Endothelial cell of umbilical vein (primary cell): ENCODE results near the gene BRSK2.

Source experiments
- CTCF ChIP-seq, 2 donors: IDR thresholded peaks; 1 replicate in 1 of 2; 2 replicates in 1 of 2; pipeline ENCODE4 v1.5.1; 2011; ENCODE audit warnings: low read length in 2 of 2, mild to moderate bottlenecking in 2 of 2, moderate library complexity in 2 of 2, control low read depth in 1 of 2, inconsistent platforms in 1 of 2, low read depth in 1 of 2; ENCODE audit not compliant: insufficient read depth in 1 of 2; ENCODE audit errors: extremely low read depth in 1 of 2
- EZH2 ChIP-seq: IDR thresholded peaks from 2 replicates; pipeline ENCODE4 v1.6.1; 2012; ENCODE audit warnings: borderline replicate concordance, low read depth, mild to moderate bottlenecking, moderate library complexity, low read length, inconsistent platforms; ENCODE audit not compliant: severe bottlenecking
- FOS ChIP-seq: IDR thresholded peaks from 2 replicates; pipeline ENCODE4 v1.6.1; 2011; ENCODE audit warnings: mild to moderate bottlenecking, low read length, moderate library complexity, borderline replicate concordance; ENCODE audit not compliant: insufficient read depth
- GATA2 ChIP-seq: IDR thresholded peaks from 2 replicates; pipeline ENCODE4 v1.7.0; 2011; ENCODE audit warnings: low read depth, mild to moderate bottlenecking, moderate library complexity, mixed read lengths, low read length; ENCODE audit not compliant: insufficient read length, insufficient read depth
- JUN ChIP-seq: IDR thresholded peaks from 2 replicates; pipeline ENCODE4 v1.6.1; 2011; ENCODE audit warnings: borderline replicate concordance, low read depth; ENCODE audit not compliant: insufficient read length, insufficient read depth
- MAX ChIP-seq: IDR thresholded peaks from 2 replicates; pipeline ENCODE4 v1.6.1; 2011; ENCODE audit not compliant: insufficient read depth, insufficient read length
- MYC ChIP-seq: IDR thresholded peaks from one replicate; pipeline ENCODE4 v1.6.1; 2011; ENCODE audit warnings: mild to moderate bottlenecking, low read depth, low read length
- POLR2A ChIP-seq: IDR thresholded peaks from 2 replicates; pipeline ENCODE4 v1.6.1; 2012; ENCODE audit warnings: low read depth, mild to moderate bottlenecking, control low read depth, low read length
- POLR2AphosphoS5 ChIP-seq: IDR thresholded peaks from 2 replicates; pipeline ENCODE4 v1.6.1; 2012; ENCODE audit warnings: low read depth, mild to moderate bottlenecking, control low read depth, low read length, moderate library complexity; ENCODE audit not compliant: insufficient read depth

- TF ChIP-seq POLR2AphosphoS5 (no peak), CTCF (IDR thresholded peaks at IDR 0.05; ENCODE audit: extremely low read depth in 1 of 2, insufficient read depth in 1 of 2, low read depth in 1 of 2, low read length in 2 of 2) (no peak), MAX (no peak), POLR2A (no peak), MYC (no peak), EZH2 (no peak), JUN (no peak), GATA2 (no peak), FOS (no peak)
These were observed 46.8 kb upstream of the BRSK2 start for GRCh38 chr11:1342946-1343345.
